ENCODE measurements around the gene CALHM4. TPM values are rescaled to one million over a fixed set of nuclear protein-coding genes. Genes with fewer than 3 reads are reported as not detected.

CALHM4 gene
- total and polyA plus RNA-seq, 2 experiments from 2014 or later, result not detected

DNA sequence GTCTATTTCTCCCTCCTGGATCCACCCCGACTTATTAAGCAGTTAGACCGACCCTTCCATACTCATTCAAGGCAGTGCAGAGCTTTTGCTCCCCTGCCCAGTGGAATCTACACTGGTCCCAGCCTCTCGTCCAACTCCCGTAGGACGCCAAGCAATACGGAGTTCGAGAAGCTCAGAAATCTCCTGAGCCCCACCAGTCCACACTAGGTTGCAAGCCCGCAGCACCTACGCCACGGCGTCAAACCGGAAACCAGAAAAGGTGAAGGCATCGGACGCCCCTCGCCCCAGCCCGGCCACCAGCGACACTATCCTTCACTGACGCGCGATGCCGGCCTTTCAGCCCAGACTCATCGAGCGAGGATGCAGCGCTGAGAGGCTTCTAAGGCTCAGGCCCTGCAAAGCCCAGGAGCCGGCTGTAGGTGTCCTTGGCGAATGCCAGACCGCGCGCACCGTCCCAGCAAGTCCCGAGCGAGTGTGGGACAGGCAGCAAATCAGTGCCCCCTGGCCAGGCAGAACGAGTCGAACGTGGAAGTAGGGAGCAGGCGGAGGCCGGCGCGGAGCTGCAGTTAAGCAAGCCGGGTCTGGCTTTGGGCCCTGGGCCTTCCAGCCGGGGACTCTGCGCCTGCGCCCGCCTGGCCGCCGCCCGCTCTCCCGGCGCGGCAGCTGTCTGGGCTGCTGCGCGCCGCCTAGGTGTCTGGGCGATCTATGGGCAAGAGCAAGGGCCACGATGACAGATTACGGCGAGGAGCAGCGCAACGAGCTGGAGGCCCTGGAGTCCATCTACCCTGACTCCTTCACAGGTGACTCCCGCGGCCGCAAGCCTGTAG is 17.5 kb downstream of the CALHM4 start, which contains the start of gene RWDD1:
RWDD1 (plus strand) TSS at position 649 of the 827 bp plus-strand sequence; CDS start at position 728, 79 bp downstream.
- peak; percentile 97 for ATAC-seq

More for the DNA sequence above, 17.5 kb downstream of the CALHM4 start, which contains the start of gene RWDD1:
- Histone ChIP-seq H2AFZ (peak within 1 kb of the TSS; percentile 96), H3K4me1 (ENCODE audit: insufficient read depth) (peaks cover 11% of the 10 kb centered on the region; the same call in 1 of the 2 replicates), H3K27ac (ENCODE audit: low read depth) (peak within 1 kb of the TSS; percentile 94), H3K36me3 (ENCODE audit: insufficient read depth) (no peaks in the 10 kb centered on the region), H3K4me3 (peak within 1 kb of the TSS; percentile 95), H3K79me2 (replicated peaks; ENCODE audit: insufficient read depth) (peaks cover 46% of the 10 kb centered on the region), H3K27me3 (ENCODE audit: insufficient read depth) (no peaks in the 10 kb centered on the region), H3K9me2 (ENCODE audit: insufficient read depth) (no peaks in the 10 kb centered on the region), H3K4me2 (peak within 1 kb of the TSS; percentile 95), H3F3A (replicated peaks; ENCODE audit: low read depth) (peaks cover 11% of the 10 kb centered on the region), H4K20me1 (replicated peaks; ENCODE audit: insufficient read depth) (no peaks in the 10 kb centered on the region)
- Mint-ChIP-seq H3K4me3 (peak within 1 kb of the TSS; percentile 100), H3K36me3 (ENCODE audit: low read depth) (no peaks in the 10 kb centered on the region), H3K4me1 (peaks cover 7% of the 10 kb centered on the region), H3K9me3 (no peaks in the 10 kb centered on the region; the same call in 2 of the 3 replicates), H3K27ac (peak within 1 kb of the TSS; percentile 100), H3K27me3 (ENCODE audit: insufficient read depth, low read depth, poor library complexity) (peaks cover 2% of the 10 kb centered on the region)
- no peak for TF ChIP-seq NANOG (IDR thresholded peaks at IDR 0.05; ENCODE audit: borderline replicate concordance)
- no peak for TF ChIP-seq ZNF114 (CRISPR knock-in tag; IDR thresholded peaks at IDR 0.05)
- no peak for TF ChIP-seq ZNF331 (CRISPR knock-in tag; IDR thresholded peaks at IDR 0.05; ENCODE audit: low read depth)
- TF ChIP-seq EZH2phosphoT487 (IDR thresholded peaks at IDR 0.05; ENCODE audit: unreplicated experiment), result no peak
- TF ChIP-seq CREB1 (CRISPR knock-in tag; IDR thresholded peaks at IDR 0.05; ENCODE audit: low read depth), result peak; percentile 81
- no peak for TF ChIP-seq JUNB (IDR thresholded peaks at IDR 0.05; ENCODE audit: unreplicated experiment)
- TF ChIP-seq, protein P1, sequence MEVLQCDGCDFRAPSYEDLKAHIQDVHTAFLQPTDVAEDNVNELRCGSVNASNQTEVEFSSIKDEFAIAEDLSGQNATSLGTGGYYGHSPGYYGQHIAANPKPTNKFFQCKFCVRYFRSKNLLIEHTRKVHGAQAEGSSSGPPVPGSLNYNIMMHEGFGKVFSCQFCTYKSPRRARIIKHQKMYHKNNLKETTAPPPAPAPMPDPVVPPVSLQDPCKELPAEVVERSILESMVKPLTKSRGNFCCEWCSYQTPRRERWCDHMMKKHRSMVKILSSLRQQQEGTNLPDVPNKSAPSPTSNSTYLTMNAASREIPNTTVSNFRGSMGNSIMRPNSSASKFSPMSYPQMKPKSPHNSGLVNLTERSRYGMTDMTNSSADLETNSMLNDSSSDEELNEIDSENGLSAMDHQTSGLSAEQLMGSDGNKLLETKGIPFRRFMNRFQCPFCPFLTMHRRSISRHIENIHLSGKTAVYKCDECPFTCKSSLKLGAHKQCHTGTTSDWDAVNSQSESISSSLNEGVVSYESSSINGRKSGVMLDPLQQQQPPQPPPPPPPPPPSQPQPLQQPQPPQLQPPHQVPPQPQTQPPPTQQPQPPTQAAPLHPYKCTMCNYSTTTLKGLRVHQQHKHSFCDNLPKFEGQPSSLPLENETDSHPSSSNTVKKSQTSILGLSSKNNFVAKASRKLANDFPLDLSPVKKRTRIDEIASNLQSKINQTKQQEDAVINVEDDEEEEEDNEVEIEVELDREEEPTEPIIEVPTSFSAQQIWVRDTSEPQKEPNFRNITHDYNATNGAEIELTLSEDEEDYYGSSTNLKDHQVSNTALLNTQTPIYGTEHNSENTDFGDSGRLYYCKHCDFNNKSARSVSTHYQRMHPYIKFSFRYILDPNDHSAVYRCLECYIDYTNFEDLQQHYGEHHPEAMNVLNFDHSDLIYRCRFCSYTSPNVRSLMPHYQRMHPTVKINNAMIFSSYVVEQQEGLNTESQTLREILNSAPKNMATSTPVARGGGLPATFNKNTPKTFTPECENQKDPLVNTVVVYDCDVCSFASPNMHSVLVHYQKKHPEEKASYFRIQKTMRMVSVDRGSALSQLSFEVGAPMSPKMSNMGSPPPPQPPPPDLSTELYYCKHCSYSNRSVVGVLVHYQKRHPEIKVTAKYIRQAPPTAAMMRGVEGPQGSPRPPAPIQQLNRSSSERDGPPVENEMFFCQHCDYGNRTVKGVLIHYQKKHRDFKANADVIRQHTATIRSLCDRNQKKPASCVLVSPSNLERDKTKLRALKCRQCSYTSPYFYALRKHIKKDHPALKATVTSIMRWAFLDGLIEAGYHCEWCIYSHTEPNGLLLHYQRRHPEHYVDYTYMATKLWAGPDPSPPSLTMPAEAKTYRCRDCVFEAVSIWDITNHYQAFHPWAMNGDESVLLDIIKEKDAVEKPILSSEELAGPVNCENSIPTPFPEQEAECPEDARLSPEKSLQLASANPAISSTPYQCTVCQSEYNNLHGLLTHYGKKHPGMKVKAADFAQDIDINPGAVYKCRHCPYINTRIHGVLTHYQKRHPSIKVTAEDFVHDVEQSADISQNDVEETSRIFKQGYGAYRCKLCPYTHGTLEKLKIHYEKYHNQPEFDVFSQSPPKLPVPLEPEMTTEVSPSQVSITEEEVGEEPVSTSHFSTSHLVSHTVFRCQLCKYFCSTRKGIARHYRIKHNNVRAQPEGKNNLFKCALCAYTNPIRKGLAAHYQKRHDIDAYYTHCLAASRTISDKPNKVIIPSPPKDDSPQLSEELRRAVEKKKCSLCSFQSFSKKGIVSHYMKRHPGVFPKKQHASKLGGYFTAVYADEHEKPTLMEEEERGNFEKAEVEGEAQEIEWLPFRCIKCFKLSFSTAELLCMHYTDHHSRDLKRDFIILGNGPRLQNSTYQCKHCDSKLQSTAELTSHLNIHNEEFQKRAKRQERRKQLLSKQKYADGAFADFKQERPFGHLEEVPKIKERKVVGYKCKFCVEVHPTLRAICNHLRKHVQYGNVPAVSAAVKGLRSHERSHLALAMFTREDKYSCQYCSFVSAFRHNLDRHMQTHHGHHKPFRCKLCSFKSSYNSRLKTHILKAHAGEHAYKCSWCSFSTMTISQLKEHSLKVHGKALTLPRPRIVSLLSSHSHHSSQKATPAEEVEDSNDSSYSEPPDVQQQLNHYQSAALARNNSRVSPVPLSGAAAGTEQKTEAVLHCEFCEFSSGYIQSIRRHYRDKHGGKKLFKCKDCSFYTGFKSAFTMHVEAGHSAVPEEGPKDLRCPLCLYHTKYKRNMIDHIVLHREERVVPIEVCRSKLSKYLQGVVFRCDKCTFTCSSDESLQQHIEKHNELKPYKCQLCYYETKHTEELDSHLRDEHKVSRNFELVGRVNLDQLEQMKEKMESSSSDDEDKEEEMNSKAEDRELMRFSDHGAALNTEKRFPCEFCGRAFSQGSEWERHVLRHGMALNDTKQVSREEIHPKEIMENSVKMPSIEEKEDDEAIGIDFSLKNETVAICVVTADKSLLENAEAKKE (CRISPR knock-in tag; IDR thresholded peaks at IDR 0.05), result no peak
- TF ChIP-seq REST (IDR thresholded peaks at IDR 0.05; ENCODE audit: unreplicated experiment), result no peak
- TF ChIP-seq EZH2 (IDR thresholded peaks at IDR 0.05; ENCODE audit: low read depth, unreplicated experiment), result no peak
- peak; percentile 92 for TF ChIP-seq POLR2AphosphoS5 (IDR thresholded peaks at IDR 0.05; ENCODE audit: low read depth)
- no peak for TF ChIP-seq STAT1 (IDR thresholded peaks at IDR 0.05; ENCODE audit: unreplicated experiment)
- TF ChIP-seq ETS1 (IDR thresholded peaks at IDR 0.05), result peak; percentile 93
- DNase-seq (ENCODE audit: low spot score), result peak; percentile 99

Data from GM23338 (cell line).